Amniotic stem cell (primary cell): ENCODE data around the gene CNTNAP5.

Experiments used
- DNase-seq: peaks from one replicate; lab custom pipeline; 2025; lab: John Stamatoyannopoulos, UW

The CNTNAP5 gene

DNA sequence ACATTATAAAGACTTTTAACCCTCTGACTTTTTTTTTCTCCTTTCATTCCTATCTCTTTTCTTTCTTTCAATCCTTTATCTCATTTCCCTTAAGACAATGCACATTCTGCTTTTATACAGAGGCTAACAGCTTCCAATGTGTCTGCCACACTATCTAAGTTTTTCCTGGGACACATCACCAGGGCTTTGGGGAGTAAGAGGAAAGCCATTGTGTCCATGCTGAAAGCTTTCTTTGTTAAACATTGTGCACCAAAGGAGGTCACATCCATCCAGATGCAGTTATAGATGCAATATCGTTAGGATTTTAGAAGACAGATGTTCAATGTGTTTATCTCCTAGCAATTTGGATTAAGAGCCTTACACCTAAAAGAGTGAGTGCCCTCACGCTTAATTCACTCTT is 534.1 kb downstream of the CNTNAP5 start:
- DNase-seq = no peak

DNA sequence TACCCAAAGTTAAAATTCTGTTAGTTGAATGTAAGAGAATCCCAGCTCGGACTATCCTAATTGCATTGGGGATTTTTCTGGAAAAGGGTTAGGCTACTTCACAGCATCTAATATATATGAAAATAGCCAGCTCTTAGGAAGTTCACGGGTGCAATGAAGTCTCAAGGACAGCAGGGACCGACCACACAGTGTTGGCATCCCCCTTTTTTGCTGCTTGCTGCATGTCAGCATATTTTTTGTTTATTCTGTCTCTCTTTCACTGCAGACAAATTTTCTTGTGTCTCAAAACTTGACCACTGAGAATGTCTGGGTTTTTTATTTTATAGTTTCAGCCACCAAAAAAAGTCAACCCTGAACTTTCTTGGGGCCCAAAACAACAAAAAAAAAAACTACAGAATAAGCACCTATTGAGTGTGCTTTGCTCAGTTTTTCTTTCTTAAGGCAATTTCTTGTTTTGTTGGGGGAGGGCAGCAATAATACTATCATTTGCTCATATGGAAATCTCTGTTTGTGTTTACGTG is 535.6 kb downstream of the CNTNAP5 start:
- no peak for DNase-seq

DNA sequence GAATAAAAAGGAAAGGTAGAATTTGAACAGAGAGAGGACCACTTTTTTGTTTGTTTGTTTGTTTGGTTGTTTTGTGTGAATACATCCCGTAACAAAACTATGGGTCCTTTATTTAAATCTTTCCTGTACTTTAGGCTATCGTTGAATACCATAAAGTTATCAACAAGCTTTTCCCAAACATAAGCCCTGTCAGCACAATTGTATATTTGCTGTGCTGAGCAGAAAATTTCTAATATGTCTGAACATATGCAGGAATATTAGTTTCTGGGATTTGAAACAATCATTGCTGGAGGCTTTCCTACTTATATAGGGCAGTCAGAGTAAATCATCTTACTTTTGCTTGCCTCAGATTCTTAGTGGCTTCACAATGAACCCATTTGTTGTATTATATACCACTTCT is 536.4 kb downstream of the CNTNAP5 start:
- no peak for DNase-seq

DNA sequence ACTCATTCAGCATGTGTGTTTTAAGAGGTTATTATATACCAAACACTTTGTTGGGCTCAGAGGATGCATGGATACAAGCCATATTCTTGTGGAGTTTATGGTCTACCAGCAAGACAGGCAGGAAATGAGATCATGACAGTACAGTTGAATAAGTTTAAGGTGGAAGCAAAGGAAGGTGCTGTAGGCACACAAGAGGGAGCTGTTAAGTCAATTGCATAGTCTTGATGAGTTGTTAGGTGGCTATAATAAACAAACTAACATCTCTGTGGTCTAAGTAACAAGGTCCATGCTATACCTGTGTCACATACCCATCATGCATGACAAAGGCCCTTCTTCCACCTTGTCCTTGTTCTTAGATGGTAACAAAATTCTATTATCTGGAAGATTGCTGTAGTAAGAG is 538.3 kb downstream of the CNTNAP5 start:
- DNase-seq = no peak

DNA sequence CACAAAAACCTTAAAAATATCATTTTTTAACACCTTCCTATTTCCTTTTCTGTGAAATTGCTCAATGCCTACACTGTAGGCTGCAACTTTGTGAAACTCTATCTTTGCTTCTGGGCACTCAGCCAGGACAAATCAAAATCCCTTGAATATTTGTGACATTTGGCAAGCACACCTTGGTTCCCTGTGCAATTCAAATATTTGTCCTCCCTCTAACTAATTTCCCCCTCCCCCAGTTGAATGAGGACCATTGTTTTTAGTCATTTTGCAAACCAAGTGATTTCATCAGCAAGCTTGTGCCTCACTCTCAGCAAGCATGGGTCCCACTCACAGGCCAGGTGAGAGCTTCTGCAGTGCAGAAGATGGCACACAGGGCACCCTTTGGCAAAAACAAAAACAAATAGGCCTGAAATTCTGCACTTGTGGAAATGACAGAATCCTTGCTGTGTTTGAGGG is 541.5 kb downstream of the CNTNAP5 start:
- no peak for DNase-seq

DNA sequence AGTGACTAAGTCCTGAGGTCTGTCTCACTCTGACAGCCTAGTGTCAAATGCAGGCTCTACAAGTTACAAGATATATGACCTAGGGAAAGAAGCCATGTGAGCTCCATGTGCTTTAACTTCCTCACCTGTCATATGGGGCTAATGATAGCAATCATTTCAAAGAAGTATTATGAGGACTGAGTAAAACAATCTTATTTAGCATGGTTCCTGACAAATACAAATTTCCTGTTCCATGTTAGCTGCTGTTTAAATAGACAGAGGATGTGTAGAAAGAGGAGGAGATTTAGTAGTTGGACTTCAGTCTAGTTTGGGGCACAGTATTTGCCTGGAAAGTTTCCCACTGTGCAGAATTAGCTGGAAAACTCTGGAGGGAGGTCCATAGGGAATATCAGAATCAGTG is 545.8 kb downstream of the CNTNAP5 start:
- DNase-seq = no peak

DNA sequence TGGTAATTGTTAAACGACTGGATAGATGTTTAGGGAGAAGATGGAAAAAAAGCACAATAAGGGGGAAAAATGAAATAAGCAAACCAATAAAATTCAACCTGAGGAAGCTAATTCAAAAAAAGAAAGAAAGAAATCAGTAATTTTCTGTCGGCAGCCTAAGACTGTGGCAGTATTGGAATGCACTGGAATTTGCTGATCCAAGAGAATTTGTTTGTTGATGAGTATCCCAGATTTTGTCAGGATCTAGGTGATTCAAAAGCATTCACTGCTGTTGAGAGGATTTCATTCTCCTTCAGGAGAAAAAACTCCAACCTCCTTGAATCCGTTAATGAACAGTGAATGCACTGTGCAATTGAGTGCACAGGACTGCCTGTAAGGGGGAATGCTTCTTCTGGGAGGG is 546.7 kb downstream of the CNTNAP5 start:
- DNase-seq = no peak

DNA sequence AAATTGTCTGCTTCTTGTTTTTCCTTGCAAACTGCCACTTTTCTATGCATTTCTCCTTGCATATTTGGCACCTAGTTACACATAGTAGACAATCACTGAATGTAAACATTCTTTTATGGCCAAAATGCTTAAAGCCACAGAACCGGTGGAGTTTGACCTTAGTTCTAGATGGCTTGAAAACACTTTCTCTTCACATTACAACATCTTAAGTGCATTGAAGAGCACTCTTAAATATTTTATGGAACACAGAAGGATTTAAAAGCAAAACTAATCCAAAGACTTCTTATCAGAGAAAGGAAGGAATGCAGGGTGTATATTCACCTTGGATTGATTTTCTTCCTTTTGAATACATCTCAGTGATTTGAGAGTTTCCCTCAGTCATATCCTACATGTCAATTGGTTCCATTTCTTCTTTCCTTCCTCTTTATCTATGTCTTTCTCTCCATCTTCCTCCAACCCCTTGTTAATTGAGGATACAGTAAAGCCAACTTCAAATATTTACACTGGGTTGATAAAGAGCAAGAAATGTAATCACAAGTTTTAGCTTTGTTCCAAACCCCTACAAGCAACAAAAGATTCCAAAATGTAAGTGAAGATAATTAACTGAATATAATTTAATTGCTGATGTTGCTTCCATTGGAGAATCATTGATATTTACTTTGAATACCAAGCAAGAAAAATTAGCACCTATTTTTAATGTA is 548.0 kb downstream of the CNTNAP5 start:
- no peak for DNase-seq

DNA sequence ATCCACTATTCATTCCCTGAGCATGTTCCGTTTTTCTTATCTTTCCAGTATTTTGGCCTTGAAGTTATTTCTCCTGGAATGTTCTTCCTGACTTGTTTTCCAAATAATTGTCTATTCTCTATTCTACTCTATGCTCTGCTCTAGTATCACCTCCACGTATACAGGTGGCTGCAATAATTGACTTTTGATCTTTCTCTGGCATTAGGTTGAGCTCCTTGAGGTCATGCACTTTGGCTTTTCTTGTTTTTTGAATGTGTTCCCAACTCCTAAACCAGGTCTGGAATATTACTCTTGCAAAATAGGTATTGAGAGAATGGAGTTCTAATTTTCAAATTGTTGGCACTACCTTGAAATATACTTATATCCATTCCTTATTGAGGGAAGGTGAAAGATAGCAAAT is 550.4 kb downstream of the CNTNAP5 start:
- DNase-seq = no peak

DNA sequence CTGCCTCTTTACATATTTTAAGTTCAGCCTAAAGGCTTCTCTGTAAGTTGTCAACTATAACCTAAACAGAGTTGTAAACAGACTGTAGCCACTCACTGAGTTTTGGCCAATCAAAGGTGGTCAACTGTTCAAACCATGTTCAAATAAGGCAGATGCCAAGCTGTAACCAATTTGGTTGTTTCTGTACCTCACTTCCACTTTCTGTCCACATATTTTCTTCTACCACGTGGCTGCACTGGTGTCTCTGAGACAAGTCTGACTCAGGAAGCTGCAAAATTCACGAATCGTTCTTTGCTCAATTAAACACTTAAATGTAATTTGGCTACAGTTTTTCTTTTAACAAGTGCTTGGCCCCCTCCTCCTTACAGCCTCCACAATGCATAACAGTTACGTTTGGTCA is 555.2 kb downstream of the CNTNAP5 start:
- DNase-seq = no peak

DNA sequence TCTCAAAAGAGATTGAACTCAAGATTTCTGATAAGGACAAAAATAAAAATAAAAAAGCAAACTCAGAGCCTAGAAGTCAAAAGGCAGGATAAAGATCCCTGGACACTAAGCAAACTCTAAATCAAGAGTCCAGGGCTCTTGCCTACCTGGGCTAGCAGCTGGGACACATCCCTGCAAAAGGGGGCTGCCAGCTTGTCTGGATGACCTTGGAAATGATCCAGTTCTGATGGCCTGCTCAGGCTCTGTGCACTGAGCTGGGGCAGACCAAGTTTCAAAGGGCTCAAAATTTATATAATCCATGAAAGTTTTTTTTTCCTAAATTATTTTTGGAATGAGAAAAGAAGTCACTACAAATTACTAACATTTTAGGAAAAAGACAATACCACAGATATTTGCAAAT is 557.3 kb downstream of the CNTNAP5 start:
- no peak for DNase-seq

DNA sequence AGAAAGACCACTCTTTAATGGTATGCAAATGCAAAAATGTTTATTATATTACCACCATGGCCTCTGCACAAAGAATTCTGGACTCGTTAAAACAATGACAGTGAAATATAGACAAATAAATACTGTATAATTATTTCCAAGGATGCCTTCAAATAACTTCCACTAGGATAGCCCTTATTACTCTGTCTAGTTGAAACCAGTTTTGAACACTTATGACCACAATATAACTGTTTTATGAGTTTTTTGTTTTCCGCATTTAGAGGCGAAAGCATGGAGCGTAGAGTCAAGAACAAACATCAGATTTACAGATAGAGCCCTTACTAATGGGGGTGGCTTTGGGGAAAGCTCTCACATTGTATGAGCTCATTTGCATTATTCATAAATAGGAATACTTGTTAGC is 559.5 kb downstream of the CNTNAP5 start:
- DNase-seq = no peak

DNA sequence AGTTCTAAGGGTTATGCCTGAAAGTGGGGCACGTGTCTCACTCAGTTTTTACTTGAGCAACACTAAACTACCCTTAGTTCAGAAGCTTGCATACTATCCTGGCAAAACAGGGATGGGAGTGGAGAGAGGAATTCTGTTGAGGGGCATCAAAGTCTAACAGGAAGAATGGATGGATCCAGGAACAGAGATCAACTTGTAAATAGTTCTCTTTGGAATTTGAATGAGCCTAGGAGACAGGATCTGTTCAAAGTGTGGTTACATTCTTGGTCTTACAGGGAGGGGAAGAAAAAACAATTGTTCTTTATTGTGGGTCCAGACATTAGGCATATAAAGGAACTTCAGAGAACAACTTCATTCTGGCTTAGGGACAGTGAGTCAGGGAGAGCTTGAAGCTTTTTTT is 560.2 kb downstream of the CNTNAP5 start:
- no peak for DNase-seq

DNA sequence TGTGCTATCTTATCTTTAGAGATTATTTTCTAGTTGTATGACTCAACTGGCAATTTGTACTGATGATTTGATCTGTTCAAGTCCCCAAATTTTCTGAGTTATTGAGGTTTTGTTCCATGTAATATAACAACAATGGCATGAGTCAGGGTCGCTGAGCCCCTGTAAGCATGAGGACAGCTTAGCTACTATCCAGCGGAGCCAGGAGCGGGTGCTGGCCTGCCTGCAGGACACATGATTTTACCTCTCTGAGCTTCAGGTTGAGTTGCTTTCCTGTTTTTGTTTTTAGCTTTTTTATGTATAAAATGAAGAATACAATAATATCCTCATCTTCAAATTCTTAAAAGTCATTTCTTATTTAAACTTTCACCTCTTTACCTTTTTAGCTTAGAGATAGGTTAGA is 561.1 kb downstream of the CNTNAP5 start:
- DNase-seq = no peak

DNA sequence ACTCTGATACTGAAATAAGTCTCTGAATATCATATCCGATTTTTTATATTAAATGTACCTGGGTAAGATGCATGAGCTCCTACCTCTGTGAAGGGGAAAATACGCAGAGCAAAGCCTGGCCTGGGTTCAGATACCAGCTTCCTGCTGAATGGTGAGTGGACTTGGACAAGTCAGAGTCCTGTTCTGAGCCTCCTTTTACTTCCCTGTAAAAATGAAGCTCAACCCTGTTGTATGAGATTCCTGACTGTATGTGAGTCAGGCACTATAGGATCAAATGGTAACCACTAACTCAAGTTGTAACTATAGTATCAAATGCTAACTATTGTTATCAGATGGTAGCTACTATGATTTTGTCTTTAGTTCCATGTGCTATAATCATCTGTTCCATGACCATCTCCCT is 561.7 kb downstream of the CNTNAP5 start:
- DNase-seq = no peak

DNA sequence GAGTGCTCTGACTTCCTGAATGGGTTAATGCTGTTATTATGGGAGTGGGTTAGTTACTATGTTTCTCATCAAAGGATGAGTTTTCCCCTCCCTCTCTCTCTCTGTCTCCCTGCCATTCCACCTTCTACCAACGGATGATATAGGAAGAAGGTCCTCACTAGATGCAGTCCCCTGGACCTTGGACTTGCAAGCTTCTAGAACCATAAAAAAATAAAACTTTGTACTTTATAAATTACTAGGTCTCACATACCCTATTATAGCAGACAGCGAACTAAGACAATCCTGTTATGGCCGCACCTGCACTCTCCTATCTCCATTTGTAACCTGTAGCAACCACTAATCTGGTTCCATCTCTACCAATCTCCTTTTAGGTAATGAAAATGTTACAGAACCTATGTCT is 564.9 kb downstream of the CNTNAP5 start:
- DNase-seq = no peak

DNA sequence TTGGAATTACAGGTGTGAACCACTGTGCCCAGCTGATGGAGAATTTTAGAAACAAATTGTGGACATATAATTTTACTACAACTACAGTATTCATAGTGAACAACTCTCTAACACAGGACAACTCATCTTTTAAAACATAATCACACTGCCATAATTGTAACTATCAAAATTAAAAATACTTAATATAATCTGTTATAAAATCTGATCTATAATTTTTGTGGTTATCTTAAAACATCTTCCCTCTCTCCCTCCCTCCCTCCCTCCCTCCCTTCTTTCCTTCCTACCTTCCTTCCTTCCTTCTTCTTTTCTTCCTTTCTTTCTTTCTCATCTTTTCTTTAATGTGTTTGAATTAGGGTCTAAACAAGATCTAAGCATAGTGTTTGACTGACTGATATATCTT is 577.7 kb downstream of the CNTNAP5 start:
- no peak for DNase-seq

DNA sequence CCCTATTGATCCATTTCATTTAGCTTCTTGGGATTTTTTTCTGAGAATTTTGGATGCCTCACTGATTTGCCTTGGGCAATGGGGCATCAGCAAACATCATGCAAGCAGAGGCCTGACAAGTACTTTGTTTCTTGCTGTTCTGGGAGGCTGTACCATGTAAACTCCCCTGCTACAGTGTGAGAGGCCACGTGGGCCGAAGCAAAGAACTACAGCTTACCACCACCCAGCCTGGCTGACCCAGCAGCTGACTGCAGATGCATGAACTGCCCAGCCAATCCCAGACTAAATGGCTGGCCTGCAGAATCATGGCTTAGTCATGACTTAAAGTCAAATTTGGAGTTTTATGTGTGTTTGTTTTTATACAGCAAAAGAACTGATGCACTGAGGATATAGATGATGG is 579.9 kb downstream of the CNTNAP5 start:
- no peak for DNase-seq

DNA sequence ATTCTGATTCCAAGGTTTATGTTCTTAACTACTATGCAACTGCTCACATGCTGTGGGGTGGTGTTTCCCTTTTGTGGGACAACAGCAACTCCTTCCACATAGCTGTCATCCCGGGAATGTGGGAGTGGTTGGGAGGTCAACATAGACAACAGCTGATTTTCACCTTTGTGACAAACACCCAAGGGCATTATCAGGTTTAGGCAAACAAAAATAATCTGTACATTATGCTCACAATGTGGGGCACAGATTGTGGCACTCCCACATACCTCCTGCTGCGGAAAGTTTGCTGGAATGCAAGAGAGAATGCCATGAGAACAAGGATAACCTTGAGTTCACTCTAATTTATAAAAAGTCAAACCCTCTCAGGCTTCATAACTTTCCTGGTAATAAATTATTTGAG is 582.6 kb downstream of the CNTNAP5 start:
- DNase-seq = no peak

DNA sequence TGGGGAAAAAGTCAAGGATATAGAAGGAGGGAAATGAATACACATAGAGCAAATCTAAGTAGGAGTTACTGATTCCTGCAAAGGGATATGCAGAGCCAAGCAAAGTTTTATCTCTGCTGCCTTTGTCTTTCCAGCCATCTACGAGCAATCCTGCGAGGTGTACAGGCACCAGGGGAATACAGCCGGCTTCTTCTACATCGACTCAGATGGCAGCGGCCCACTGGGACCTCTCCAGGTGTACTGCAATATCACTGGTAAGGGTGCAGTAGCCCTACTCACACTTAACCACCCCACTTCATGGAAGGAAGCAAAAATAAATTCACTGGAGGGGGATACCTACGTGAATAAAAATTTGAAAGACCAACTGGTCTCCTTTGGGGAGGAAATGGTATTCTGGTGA is 584.6 kb downstream of the CNTNAP5 start:
- DNase-seq = no peak

DNA sequence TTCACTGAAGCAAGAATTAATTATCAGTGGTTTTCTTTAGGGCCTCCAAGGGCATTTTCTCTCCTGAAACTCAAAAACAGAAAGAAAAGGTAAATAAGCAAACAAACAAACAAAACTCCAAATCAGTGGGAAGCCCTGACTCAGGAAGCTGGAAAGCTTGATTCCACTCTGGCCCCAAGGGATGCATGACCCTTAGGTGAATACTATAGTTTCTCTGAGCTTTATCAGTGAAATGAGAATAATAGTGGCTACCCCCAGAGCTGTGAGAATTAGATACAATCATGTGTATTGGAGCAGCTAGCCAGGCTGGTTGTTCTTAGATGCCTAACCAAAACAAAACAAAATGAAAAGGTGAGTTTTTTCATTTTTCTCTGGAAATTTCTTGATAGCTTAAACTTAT is 585.1 kb downstream of the CNTNAP5 start:
- DNase-seq = no peak

DNA sequence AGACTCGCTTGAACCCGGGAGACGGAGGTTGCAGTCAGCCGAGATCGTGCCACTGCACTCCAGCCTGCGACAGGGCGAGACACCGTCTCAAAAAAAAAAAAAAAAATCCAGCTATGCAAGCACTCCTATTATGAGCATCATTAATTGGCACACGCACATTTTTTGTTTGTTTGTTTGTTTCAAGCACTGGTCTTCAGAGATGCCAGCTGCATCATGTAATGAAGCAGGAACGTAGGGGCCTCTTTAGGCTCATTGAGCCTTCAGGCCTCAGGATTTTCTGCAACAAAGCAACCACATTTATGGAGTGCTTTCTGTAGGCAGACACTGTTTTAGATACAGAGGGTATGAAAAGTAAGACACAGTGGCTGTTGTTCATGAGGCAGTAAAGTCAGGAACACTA is 585.8 kb downstream of the CNTNAP5 start:
- DNase-seq = no peak

DNA sequence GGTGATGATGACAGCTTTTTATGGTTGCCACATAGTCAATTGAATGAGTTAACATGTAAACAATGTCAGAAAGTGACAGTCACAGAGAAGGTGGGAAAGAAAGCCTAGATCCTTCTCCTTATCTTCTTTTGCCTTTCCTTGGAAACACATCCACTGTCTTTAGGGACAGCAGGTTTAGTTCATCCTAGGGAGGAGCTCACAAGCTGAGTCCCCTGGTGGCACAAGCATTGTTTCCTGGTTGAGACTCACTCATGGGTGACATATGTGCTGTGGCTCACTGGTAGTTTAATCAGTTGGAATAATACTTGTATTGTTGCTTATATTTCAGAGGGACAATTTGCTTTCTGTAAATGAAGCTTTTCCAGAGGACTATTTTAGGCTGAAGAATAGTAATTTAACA is 598.5 kb downstream of the CNTNAP5 start:
- DNase-seq = no peak

DNA sequence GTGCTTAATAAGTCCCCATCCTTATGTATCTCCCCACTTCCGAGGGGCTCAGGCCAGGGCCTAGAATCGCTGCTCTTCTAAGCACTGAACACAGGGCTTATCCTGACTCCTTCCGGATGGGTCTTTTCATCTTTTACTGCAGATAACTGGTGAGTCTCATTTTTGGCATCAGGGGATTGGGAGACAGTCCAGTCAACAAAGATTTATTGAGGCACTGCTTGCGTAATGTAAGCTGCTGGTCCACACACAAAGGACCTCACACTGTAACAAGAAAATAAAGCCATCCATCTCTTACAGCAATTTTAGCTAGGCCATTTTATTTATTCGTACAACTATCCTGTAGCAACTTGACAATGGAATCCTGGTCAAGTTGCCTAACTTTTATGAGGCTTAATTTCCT is 600.5 kb downstream of the CNTNAP5 start:
- no peak for DNase-seq
